ENCODE results near the gene IDI1.

IDI1 gene

DNA sequence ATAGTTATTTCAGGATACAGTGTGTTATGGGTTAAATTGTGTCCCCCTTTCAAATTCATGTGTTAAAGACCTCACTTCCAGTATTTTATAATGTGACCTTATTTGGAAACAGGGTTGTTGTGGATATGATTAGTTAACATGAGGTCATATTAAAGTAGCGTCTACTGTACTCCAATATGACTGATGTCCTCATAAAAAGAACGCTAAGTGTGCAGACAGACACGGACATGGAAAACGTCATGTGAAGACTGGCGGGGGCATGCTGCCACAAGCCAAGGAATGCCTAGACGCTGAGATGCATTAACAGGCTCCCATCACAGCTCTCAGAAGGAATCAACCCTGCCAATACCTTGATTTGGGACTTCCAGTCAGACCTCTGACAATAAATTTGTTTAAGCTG, 5.8 kb upstream of the IDI1 start:
- H3K4me3 ChIP-seq (ENCODE audit: low read depth, low read length), result peak overlapping the region; percentile 78
- TF ChIP-seq, protein P1, sequence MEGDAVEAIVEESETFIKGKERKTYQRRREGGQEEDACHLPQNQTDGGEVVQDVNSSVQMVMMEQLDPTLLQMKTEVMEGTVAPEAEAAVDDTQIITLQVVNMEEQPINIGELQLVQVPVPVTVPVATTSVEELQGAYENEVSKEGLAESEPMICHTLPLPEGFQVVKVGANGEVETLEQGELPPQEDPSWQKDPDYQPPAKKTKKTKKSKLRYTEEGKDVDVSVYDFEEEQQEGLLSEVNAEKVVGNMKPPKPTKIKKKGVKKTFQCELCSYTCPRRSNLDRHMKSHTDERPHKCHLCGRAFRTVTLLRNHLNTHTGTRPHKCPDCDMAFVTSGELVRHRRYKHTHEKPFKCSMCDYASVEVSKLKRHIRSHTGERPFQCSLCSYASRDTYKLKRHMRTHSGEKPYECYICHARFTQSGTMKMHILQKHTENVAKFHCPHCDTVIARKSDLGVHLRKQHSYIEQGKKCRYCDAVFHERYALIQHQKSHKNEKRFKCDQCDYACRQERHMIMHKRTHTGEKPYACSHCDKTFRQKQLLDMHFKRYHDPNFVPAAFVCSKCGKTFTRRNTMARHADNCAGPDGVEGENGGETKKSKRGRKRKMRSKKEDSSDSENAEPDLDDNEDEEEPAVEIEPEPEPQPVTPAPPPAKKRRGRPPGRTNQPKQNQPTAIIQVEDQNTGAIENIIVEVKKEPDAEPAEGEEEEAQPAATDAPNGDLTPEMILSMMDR (IDR thresholded peaks at IDR 0.05; ENCODE audit: low read depth, low read length, missing control alignments), result no peak
- in situ Hi-C loops (cut with HindIII; ENCODE audit: low sequenced_read_pairs), result no loop called here

DNA sequence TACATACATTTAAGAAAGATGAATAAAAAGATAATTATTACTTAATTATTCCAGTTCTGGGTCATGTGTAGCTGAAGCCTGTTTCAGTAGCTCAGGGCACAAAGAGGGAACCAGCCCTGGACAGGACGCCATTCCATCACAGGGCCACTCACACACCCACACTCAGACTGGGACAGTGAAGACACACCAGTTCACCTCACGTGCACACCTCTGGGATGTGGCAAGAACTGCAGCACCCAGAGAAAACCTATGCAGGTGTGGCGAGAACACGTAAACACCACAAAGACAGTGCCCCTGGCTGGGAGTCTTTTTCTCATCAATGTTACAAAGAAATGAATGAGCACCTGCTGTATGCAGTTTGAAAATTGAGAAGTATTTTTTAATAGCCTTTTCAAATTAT, 1.6 kb upstream of the IDI1 start:
- peak overlapping the region; percentile 82 for H3K4me3 ChIP-seq (ENCODE audit: low read depth, low read length)

More for the DNA sequence above, 5.8 kb upstream of the IDI1 start:
- DNase-seq (ENCODE audit: low read depth), result no peak

DNA sequence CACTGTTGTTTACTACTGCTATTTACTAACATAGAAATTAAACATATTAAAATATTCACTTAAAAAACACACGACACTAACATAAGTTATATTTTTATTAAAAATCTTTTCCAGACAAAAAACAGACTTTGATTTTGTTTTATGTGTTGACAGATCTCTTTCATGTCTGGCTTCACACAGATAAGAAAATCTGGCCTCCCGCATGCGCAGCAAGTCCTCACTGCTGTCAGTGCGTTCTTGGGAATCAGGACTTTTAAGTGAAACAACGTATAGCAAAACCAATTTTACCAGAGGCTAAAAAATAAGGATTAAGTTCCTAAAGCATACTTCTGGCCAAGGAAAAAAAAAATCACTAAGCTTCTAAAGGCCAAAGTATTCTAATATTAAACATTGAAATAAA, 1.2 kb upstream of the IDI1 start:
- in situ Hi-C loops (cut with HindIII; ENCODE audit: low sequenced_read_pairs), result no loop called here
- H3K4me3 ChIP-seq (ENCODE audit: low read depth, low read length), result peak overlapping the region; percentile 82
- TF ChIP-seq, protein P1 (IDR thresholded peaks at IDR 0.05; ENCODE audit: low read depth, low read length, missing control alignments), result no peak
- no peak for DNase-seq (ENCODE audit: low read depth)

More for the DNA sequence above, 1.6 kb upstream of the IDI1 start:
- in situ Hi-C loops (cut with HindIII; ENCODE audit: low sequenced_read_pairs), result no loop called here
- TF ChIP-seq, protein P1 (IDR thresholded peaks at IDR 0.05; ENCODE audit: low read depth, low read length, missing control alignments), result no peak
- DNase-seq (ENCODE audit: low read depth), result no peak

DNA sequence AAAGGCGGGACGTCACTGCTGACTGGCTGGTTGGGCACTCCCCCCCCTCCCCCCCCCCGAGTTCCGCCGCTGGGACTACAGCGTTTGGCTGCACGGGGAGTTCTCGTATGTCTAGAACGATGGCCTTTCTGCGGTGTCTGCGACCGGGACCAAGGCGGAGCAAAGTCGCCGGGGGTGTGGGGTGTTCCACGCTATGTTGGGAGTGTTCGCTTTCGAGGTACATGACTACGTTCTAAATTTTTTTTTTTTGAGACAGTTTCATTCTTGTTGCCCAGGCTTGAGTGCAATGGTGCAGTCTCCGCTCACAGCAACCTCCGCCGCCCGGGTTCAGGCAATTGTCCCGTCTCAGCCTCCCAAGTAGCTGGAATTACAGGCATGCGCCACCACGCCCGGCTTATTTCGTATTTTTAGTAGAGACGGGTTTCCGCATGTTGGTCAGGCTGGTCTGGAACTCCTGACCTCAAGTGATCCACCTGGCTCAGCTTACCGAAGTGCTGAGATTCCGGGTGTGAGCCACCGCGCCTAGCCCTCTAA, 573 bp upstream of the IDI1 start:
- in situ Hi-C loops (cut with HindIII; ENCODE audit: low sequenced_read_pairs), result loop anchor here (5.0 kb wide), 1 partner anchor 62 kb away; the partner anchor contains the start of gene GTPBP4
- no peak for DNase-seq (ENCODE audit: low read depth)
- peak overlapping the region; percentile 82 for H3K4me3 ChIP-seq (ENCODE audit: low read depth, low read length)
- TF ChIP-seq, protein P1 (IDR thresholded peaks at IDR 0.05; ENCODE audit: low read depth, low read length, missing control alignments), result no peak

DNA sequence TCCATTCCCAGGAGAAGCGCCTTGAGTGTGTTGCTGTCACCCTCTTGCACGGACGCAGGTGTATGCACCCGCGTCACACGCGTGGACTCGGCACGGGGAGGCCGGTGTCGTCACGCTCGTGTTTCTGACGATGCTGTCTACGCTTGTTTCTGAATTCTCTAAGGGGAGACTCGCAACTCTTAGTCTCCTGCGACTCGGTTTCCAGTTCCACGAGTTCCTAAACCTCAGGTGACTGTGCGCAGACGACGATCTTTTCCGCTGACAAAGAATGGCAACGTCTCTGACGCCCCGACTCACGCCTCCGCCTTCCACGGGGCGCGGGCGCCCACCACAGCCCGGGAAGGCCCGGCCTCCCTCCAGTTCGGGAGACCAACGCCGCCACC, 579 bp downstream of the IDI1 start:
- peak overlapping the region; percentile 82 for H3K4me3 ChIP-seq (ENCODE audit: low read depth, low read length)
- in situ Hi-C loops (cut with HindIII; ENCODE audit: low sequenced_read_pairs), result loop anchor here (5.0 kb wide), 1 partner anchor 61 kb away; the partner anchor contains the start of gene GTPBP4
- no peak for DNase-seq (ENCODE audit: low read depth)
- TF ChIP-seq, protein P1 (IDR thresholded peaks at IDR 0.05; ENCODE audit: low read depth, low read length, missing control alignments), result no peak

DNA sequence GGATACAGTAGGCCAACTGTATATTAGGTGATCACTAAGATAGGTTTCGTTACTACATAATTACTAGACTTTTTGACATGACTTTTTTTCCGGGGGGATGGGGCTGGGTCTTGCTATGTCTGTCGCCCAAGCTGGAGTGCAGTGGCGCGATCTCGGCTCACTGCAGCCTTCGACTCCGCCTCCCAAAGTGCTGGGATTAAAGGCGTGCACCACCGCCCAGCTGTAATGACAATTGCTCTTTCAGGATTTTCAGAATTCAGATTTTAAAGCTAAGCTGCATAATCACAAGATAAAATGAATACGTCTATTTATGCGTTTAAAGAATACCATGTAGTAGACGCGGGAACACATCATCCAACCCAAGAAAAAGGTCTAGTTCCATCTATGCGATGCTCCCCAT, 982 bp downstream of the IDI1 start:
- H3K4me3 ChIP-seq (ENCODE audit: low read depth, low read length), result peak overlapping the region; percentile 82
- in situ Hi-C loops (cut with HindIII; ENCODE audit: low sequenced_read_pairs), result loop anchor here (5.0 kb wide), 1 partner anchor 61 kb away; the partner anchor contains the start of gene GTPBP4
- no peak for DNase-seq (ENCODE audit: low read depth)
- TF ChIP-seq, protein P1 (IDR thresholded peaks at IDR 0.05; ENCODE audit: low read depth, low read length, missing control alignments), result no peak
